K562 (cell line): ENCODE results near the gene RHOF. TPM values are rescaled to one million over a fixed set of nuclear protein-coding genes. Genes with fewer than 3 reads are reported as not detected.
A peak's percentile ranks its signal among the peaks of the same experiment; 100 is the strongest.

Source experiments
- CBX2 ChIP-seq: fragments of 200-600 bp; sonication (generic); IDR thresholded peaks from one replicate; pipeline ENCODE4 v1.6.1; 2012; ENCODE audit warnings: mild to moderate bottlenecking, low read length, inconsistent platforms; ENCODE audit not compliant: insufficient read depth, poor library complexity, severe bottlenecking
- CCAR2 ChIP-seq: fragments of 200-400 bp; formaldehyde crosslinking; IDR thresholded peaks from 2 replicates; pipeline ENCODE4 v1.6.1; 2017; ENCODE audit warnings: mild to moderate bottlenecking, low read depth, low read length
- EP400 ChIP-seq: fragments of 450-650 bp; IDR thresholded peaks from 2 replicates; pipeline ENCODE4 v1.6.1; 2017; ENCODE audit warnings: antibody characterized with exemption, mild to moderate bottlenecking, moderate library complexity
- HMGN3 ChIP-seq: IDR thresholded peaks from 2 replicates; pipeline ENCODE4 v1.6.1; 2011; ENCODE audit warnings: borderline replicate concordance, low read depth, mild to moderate bottlenecking, mixed read lengths, low read length; ENCODE audit not compliant: insufficient read length; ENCODE audit errors: extremely low read depth
- KAT2B ChIP-seq: IDR thresholded peaks from one replicate; pipeline ENCODE4 v1.6.1; 2012; ENCODE audit warnings: low read depth, mild to moderate bottlenecking, control low read depth, inconsistent platforms, low read length, moderate library complexity
- KDM1A ChIP-seq, 2 experiments: fragments of 450-650 bp; IDR thresholded peaks; 2 replicates each; pipeline ENCODE4 v1.6.1; 2016; ENCODE audit warnings: mild to moderate bottlenecking in 2 of 2
- MYBL2 ChIP-seq, 2 experiments: fragments of 450-650 bp in 1 of 2; sonication (generic) in 1 of 2; formaldehyde crosslinking in 1 of 2; IDR thresholded peaks; 2 replicates each; pipeline versions ENCODE4 v1.6.1 to v1.8.1; 2017 to 2022; ENCODE audit warnings: borderline replicate concordance in 1 of 2, inconsistent platforms in 1 of 2, low read depth in 1 of 2, mild to moderate bottlenecking in 1 of 2, missing genetic modification reagents in 1 of 2, moderate library complexity in 1 of 2
- NCOR1 ChIP-seq: fragments of 450-650 bp; IDR thresholded peaks from 2 replicates; pipeline ENCODE4 v1.6.1; 2016; ENCODE audit warnings: mild to moderate bottlenecking, moderate library complexity
- NRF1 ChIP-seq, 2 experiments: fragments of 450-650 bp; IDR thresholded peaks in 1 of 2; conservative IDR thresholded peaks in 1 of 2; 2 replicates each; pipeline ENCODE4 v1.6.1; 2014; ENCODE audit warnings: mild to moderate bottlenecking in 2 of 2
- SIN3B ChIP-seq: fragments of 450-650 bp; IDR thresholded peaks from 2 replicates; pipeline ENCODE4 v1.6.1; 2017; ENCODE audit warnings: low read depth, mild to moderate bottlenecking, moderate library complexity
- SMARCA5 ChIP-seq: fragments of 450-650 bp; IDR thresholded peaks from 2 replicates; pipeline ENCODE4 v1.6.1; 2016
- SNIP1 ChIP-seq: fragments of 450-650 bp; IDR thresholded peaks from 2 replicates; pipeline ENCODE4 v1.7.1; 2017; ENCODE audit warnings: low read depth, mild to moderate bottlenecking
- TRIM24 ChIP-seq, 2 experiments: fragments of 450-650 bp; IDR thresholded peaks; 2 replicates each; pipeline ENCODE4 v1.6.1; 2016
- ZNF174 ChIP-seq: fragments of 250-450 bp; sonication (Bioruptor Pico); IDR thresholded peaks from 2 replicates; pipeline ENCODE4 v1.4.0; 2020; ENCODE audit warnings: mild to moderate bottlenecking
- ZNF232 ChIP-seq: sonication (generic); formaldehyde crosslinking; IDR thresholded peaks from 2 replicates; pipeline ENCODE4 v1.8.0; 2022; ENCODE audit warnings: mild to moderate bottlenecking, missing genetic modification reagents
- ZNF589 ChIP-seq: fragments of 200-800 bp; sonication (Bioruptor generic); IDR thresholded peaks from 2 replicates; pipeline ENCODE4 v1.6.1; 2016; ENCODE audit warnings: low read depth, missing genetic modification characterization, missing compliant biosample characterization
- ZNF696 ChIP-seq: fragments of 250-450 bp; sonication (Bioruptor Pico); conservative IDR thresholded peaks from 2 replicates; pipeline ENCODE4 v1.4.0; 2020; ENCODE audit warnings: mild to moderate bottlenecking, moderate library complexity
- polyA plus RNA-seq, 8 experiments: library from polyadenylated mRNA; depleted of rRNA in 4 of 8; stranded (reverse) in 5 of 8; unstranded in 3 of 8; fragments of >200 nt; fragmentation: Nextera tagmentation in 2 of 8; fragmentation: Illumina TruSeq in 1 of 8; extraction: Ambion mirVana in 2 of 8; extraction: Trizol in 1 of 8; gene quantifications; 2 replicates each; pipeline versions ENCODE4 v1.2.1 to v1.2.3, GENCODE V29; 2011 to 2014; ENCODE audit warnings: inconsistent platforms in 1 of 8, missing spikeins in 1 of 8
- total RNA-seq, 7 experiments: library from RNA; depleted of rRNA in 6 of 7; stranded (reverse); fragments of >200 nt in 6 of 7; fragmentation: Illumina TruSeq in 2 of 7; extraction: Trizol in 2 of 7; gene quantifications; 2 replicates each; pipeline versions ENCODE4 v1.2.1 to v1.2.3, GENCODE V29; 2011 to 2021; ENCODE audit warnings: low replicate concordance in 1 of 7
- TF ChIP-seq, protein P1 (sequence below): sonication (generic); formaldehyde crosslinking; IDR thresholded peaks from 2 replicates; pipeline ENCODE4 v1.8.0; 2023; ENCODE audit warnings: mild to moderate bottlenecking, missing genetic modification reagents
- TF ChIP-seq, protein P2 (sequence below), 3 experiments: IDR thresholded peaks in 2 of 3; conservative IDR thresholded peaks in 1 of 3; 2 replicates each; pipeline ENCODE4 v1.5.1; 2011 to 2012; ENCODE audit warnings: low read length in 3 of 3, mild to moderate bottlenecking in 3 of 3, control low read depth in 2 of 3, improper control_type of control experiment in 1 of 3, inconsistent platforms in 1 of 3, low read depth in 1 of 3, mixed read lengths in 1 of 3, moderate library complexity in 1 of 3; ENCODE audit not compliant: insufficient read depth in 2 of 3
- TF ChIP-seq, protein P3 (sequence below): fragments of 450-650 bp; conservative IDR thresholded peaks from 2 replicates; pipeline ENCODE4 v1.6.1; 2016; ENCODE audit warnings: missing genetic modification characterization, low read depth, mild to moderate bottlenecking, control low read depth, missing compliant biosample characterization

Gene RHOF
- total and polyA plus RNA-seq, 9 of the 15 experiments (the other 6 are each of a cell fraction or from before 2014, with no cell fraction given) = 0.13 to 10.1 (median 4.0) TPM

DNA sequence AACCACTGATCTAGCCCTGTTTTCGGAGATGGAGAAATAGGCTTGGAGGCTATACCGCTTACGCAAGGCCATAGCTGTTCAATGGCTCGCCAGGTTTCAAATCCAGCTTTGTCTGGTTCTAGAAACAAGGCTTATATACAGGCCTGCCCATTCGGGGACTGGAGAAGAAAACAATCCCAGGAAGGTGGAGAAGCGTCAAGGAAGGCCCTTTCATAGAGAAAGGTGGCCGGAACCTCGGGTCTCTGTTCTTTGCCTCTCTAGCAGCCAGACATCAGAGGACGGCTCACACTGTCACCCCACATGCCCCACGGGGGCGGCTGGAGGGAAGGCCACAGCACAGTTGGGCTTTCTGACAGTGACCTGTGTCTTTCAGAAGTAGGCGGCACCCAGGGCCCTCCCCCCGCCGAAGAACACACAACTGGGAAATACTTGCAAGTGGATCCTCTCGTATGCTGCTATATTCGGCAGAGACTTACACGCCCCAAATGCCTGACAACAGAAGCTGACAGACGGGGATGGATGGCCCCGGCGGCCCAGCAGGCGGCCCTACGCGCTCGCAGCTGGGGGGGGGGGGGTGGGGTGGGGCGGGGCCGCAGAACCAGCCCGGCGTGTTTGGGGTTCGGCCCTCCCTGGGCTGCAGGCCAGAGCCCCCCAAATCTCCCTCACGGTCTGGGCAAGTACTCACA is 5.8 kb upstream of the RHOF start (continued):
- TF ChIP-seq EP400 (peak; percentile 43; the same call in 1 of the 2 replicates), NCOR1 (no peak; the same call in 1 of the 2 replicates), ZNF589 (CRISPR knock-in tag) (peak; percentile 1; the same call in 1 of the 2 replicates), HMGN3 (no peak), KAT2B (no peak), CCAR2 (no peak), KDM1A (IDR thresholded peaks at IDR 0.05) (no peak), NRF1 (conservative IDR thresholded peaks at IDR 0.05 in 1 of 2, IDR thresholded peaks at IDR 0.05 in 1 of 2) (no peak), MYBL2 (IDR thresholded peaks at IDR 0.05; ENCODE audit: low read depth) (no peak), MYBL2 (CRISPR knock-in tag; IDR thresholded peaks at IDR 0.05; ENCODE audit: borderline replicate concordance) (no peak), SMARCA5 (no peak), SNIP1 (no peak), CBX2 (no peak), ZNF174 (CRISPR knock-in tag) (no peak), ZNF696 (no peak), TRIM24 (IDR thresholded peaks at IDR 0.05) (no peak), SIN3B (no peak), ZNF232 (CRISPR knock-in tag) (no peak)
- TF ChIP-seq, protein P1, sequence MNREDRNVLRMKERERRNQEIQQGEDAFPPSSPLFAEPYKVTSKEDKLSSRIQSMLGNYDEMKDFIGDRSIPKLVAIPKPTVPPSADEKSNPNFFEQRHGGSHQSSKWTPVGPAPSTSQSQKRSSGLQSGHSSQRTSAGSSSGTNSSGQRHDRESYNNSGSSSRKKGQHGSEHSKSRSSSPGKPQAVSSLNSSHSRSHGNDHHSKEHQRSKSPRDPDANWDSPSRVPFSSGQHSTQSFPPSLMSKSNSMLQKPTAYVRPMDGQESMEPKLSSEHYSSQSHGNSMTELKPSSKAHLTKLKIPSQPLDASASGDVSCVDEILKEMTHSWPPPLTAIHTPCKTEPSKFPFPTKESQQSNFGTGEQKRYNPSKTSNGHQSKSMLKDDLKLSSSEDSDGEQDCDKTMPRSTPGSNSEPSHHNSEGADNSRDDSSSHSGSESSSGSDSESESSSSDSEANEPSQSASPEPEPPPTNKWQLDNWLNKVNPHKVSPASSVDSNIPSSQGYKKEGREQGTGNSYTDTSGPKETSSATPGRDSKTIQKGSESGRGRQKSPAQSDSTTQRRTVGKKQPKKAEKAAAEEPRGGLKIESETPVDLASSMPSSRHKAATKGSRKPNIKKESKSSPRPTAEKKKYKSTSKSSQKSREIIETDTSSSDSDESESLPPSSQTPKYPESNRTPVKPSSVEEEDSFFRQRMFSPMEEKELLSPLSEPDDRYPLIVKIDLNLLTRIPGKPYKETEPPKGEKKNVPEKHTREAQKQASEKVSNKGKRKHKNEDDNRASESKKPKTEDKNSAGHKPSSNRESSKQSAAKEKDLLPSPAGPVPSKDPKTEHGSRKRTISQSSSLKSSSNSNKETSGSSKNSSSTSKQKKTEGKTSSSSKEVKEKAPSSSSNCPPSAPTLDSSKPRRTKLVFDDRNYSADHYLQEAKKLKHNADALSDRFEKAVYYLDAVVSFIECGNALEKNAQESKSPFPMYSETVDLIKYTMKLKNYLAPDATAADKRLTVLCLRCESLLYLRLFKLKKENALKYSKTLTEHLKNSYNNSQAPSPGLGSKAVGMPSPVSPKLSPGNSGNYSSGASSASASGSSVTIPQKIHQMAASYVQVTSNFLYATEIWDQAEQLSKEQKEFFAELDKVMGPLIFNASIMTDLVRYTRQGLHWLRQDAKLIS (CRISPR knock-in tag) = no peak; the same call in 1 of the 2 replicates
- TF ChIP-seq, protein P2, sequence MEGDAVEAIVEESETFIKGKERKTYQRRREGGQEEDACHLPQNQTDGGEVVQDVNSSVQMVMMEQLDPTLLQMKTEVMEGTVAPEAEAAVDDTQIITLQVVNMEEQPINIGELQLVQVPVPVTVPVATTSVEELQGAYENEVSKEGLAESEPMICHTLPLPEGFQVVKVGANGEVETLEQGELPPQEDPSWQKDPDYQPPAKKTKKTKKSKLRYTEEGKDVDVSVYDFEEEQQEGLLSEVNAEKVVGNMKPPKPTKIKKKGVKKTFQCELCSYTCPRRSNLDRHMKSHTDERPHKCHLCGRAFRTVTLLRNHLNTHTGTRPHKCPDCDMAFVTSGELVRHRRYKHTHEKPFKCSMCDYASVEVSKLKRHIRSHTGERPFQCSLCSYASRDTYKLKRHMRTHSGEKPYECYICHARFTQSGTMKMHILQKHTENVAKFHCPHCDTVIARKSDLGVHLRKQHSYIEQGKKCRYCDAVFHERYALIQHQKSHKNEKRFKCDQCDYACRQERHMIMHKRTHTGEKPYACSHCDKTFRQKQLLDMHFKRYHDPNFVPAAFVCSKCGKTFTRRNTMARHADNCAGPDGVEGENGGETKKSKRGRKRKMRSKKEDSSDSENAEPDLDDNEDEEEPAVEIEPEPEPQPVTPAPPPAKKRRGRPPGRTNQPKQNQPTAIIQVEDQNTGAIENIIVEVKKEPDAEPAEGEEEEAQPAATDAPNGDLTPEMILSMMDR (IDR thresholded peaks at IDR 0.05 in 2 of 3, conservative IDR thresholded peaks at IDR 0.05 in 1 of 3; ENCODE audit: insufficient read depth in 2 of 3, low read depth in 1 of 3, low read length in 3 of 3) = no peak
- TF ChIP-seq, protein P3, sequence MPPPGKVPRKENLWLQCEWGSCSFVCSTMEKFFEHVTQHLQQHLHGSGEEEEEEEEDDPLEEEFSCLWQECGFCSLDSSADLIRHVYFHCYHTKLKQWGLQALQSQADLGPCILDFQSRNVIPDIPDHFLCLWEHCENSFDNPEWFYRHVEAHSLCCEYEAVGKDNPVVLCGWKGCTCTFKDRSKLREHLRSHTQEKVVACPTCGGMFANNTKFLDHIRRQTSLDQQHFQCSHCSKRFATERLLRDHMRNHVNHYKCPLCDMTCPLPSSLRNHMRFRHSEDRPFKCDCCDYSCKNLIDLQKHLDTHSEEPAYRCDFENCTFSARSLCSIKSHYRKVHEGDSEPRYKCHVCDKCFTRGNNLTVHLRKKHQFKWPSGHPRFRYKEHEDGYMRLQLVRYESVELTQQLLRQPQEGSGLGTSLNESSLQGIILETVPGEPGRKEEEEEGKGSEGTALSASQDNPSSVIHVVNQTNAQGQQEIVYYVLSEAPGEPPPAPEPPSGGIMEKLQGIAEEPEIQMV (tag) = no peak
